ENCODE results near the gene UBLCP1.
A peak's percentile ranks its signal among the peaks of the same experiment; 100 is the strongest.
"Not testable (repeated sequence)": the region's sequence is repeated elsewhere in the genome, so short reads cannot be mapped to it uniquely, and the experiment has no call there.

Gene UBLCP1, protein sequence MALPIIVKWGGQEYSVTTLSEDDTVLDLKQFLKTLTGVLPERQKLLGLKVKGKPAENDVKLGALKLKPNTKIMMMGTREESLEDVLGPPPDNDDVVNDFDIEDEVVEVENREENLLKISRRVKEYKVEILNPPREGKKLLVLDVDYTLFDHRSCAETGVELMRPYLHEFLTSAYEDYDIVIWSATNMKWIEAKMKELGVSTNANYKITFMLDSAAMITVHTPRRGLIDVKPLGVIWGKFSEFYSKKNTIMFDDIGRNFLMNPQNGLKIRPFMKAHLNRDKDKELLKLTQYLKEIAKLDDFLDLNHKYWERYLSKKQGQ

DNA sequence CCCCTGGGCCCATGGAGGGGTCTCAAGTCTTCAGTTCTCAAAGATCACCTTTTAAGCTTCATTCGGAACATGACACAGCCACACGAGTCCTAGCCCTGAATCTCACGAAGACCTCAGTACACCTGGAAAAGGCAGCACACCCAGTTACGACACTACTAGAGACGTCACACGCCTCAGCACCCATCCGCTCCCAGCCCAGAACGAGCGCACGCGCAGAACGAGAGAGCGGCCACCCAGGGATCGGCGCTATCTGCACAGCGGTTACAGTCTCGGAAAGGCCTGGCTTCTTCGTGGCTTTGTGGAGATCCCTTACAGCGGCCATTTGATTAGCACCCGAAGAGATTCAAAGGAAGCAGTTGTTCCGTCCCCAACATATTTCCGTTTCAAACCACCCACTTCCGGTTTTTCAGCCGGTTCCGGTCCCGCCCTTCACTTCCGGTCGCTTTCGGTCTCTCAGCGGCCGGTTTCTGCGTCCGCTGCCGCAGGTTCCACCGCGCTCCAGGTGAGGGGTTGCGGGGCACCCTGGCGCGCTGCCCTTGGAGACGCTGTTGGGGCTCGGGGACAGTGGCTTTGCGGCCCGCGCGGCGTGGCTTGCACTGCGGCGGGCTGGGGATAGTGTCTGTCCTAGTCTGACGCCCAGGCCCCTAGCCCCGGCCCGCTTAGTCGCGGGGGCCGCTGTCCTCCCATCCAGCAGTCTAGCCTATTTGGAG, at the start of gene UBLCP1:
Gene UBLCP1 (plus strand): TSS at position 432 of the 710 bp plus-strand sequence. CDS start 5,626 bp downstream, outside the sequence.
- peak; percentile 61 for DNase-seq (ENCODE audit: low read depth)

DNA sequence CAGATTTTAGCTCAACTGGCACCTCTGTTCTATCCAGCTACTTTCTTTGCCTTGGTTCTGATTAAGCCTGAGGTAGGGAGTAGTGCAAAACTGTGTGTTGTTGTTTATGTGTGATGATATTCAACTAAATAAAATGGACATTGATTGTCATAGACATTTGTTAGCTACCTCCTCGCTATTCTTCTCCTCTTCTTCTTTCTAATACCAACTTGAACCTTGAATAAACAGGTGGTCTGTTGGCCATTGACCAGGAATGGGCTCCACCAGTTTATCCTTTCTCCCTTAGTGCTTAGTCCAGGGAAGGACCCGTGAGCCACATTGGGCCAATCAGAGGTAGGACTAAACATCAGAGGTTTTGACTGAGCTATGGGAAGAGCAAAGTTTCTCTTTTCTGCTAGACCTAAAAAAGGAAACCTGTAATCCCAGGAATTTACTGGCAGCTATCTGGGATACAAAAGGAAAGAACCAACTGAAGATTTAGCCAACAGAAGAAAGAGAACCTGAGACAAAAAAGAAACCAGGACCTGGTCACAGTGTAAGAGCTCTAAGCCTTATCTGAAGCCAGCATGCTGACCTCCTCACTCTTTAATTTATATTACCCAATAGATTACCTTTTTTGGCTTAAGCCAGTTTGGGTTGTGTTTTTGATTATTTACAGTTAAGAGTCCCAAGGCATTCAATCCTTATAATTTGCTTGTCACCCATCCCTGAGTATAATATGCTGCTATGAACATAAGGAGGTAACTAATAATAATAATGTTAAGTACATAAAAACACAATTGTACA, 48.4 kb upstream of the UBLCP1 start:
- no peak for DNase-seq (ENCODE audit: low read depth)

DNA sequence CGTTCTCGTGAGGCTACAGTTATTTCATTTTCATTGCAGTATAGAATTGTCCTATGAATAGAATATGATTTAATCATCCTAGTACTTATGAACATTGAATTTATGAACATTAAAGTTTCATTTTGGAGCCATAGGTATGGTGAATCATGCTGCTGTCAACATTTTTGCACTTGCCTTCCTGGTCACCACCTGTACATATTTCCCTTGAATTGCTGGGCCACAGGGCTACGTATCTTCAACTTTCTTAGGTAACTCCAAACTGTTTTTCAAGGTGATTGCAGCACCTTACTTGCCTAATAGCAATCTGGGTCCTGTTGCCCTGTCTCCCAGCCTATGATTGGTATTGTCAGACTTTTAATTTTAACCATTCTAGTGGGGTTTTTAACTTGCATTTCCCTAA, 47.2 kb upstream of the UBLCP1 start:
- DNase-seq (ENCODE audit: low read depth), result no peak

DNA sequence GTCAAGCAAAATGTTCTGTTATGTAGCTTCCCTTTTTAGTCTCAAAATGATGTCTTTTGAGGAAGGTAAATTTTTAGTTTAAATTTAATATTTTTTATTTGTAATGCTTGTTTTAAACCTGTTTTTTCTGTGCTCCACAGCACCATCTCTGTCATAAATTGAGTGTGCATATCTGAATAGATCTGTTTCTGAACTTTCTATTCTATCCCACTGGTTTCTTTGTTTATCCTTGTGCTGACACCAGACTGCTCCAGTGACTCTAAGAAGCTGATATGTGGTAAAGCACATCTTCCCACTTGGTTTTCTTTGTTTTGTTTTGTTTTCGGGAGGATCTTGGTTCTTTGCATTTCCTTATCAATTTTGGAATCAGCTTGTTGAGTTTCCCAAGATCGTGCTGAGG, 46.6 kb upstream of the UBLCP1 start:
- DNase-seq (ENCODE audit: low read depth), result no peak

DNA sequence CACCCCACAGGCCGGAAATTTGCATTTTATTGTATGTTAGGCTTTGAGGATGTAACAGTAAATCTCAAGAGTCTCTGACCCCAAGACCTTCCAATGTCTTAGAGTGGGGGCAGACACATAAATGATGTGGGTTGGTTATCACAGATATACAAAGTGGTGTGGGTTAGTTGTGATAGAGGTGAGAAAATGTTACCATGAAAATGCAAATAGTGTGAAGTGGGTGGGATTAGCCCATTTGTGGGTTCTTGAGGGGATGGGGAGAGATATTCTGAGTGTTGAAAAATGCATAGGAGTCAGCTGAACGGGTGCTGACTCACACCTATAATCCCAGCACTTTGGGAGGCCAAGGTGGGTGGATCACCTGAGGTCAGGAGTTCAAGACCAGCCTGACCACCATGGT, 45.9 kb upstream of the UBLCP1 start:
- DNase-seq (ENCODE audit: low read depth), result no peak

DNA sequence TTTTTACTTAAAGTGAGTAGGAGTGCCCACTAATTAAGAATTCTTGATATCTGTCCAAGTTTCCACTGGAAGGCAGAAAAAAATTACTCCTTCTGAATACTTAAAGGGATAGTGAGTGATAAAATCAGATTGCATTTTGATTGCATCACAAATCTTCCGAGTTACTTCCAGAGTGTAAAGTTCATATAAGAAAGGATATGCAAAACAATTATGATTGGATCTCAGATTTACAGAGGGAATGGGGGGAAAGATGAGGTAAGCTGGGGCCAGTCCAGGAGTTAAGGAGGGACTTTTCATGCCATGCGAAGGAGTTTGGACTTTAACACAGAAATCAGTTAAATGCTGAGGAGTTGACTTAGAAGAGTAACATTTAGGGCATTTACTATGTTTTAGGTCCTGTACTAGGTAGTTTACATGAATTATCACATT, 44.5 kb upstream of the UBLCP1 start:
- no peak for DNase-seq (ENCODE audit: low read depth)

DNA sequence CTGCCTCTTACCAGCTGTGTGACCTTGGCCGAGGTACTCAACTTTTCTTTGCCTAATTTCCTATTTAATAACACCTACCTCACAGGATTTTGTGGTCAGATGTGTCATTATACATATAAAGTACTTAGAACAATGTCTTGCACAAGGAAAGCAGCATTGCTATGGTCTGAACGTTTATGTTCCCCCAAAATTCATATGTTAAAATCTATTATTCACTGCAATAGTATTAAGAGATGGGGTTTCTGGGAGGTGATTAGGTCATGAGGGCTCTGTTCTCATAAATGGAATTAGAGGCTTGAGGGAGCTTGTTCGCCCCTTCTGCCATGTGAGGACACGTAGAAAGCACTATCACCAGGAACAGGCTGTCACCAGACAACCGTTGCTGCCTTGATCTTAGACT, 42.9 kb upstream of the UBLCP1 start:
- no peak for DNase-seq (ENCODE audit: low read depth)

DNA sequence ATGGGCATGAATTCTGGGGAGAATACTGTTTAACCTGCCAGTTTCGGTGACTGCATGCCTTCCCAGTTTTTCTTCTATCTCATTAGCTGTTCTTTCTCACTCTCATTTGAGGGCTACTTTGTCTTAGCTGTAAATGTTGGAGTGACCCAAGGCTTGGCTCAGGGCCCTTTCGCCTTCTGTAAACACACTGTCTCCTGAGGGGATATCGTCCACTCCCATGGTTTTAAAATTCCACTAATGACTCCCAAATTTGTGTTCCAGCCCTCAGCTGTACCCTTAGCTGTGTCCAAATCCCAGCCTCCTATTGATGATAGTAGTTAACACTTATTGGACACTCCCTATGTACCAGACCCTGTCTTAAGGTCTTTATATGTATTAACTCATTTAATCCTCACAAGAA, 39.6 kb upstream of the UBLCP1 start:
- no peak for DNase-seq (ENCODE audit: low read depth)

DNA sequence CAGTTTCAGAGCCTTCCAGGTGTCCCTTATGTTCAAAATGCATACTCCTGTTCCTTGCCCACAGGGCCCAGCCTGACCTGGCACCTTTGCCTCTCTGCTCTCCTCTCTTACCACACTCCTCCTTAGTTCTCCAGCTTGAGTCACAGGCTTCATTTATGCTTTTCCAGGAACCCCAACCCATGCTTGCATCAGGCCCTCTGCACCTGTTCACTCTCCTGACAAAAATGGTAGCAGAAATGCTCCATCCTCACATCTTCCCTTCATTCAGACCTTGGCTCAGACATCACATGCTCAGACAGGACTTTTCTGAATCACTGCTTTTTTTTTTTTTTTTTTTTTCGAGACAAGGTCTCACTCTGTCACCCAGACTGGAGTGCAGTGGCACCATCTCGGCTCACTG, 38.6 kb upstream of the UBLCP1 start:
- DNase-seq (ENCODE audit: low read depth), result no peak

DNA sequence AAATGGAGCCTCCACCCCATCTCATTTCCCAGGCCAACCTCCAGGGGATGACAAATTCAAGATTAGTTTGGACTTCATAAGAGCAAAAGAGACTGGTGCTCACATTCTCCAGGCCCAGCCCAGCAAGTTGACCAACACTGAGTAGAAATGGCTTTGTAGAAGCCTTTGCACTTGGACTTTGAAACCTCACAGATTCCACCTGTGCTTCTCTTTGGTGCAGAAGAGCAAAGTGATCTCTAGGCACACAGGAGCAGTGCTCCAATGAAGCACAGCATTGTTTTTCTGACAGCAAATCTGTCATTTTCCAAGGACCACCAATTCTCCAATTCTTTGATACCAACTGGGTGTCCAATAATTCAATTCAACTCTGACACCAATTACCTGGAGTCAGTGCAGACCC, 36.6 kb upstream of the UBLCP1 start:
- DNase-seq (ENCODE audit: low read depth), result no peak

DNA sequence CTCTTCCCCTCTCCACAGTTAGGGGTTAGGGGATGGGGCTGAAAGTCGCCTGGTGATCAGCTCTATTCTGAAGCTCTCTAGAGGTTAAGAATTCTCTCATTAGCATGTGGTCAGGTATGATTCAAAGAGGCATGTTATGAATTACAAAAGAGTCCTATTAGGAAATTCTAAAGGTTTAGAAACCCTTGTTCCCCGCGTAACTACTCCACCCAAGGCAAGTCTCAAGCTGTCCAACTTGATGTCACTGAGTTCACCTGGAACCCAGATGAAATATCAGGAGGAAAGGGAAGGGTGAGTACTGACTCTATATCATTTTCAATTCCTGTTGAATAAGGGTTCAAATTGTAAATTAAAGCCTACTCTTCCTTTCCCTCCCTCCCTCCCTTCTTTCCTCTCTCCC, 35.6 kb upstream of the UBLCP1 start:
- no peak for DNase-seq (ENCODE audit: low read depth)

DNA sequence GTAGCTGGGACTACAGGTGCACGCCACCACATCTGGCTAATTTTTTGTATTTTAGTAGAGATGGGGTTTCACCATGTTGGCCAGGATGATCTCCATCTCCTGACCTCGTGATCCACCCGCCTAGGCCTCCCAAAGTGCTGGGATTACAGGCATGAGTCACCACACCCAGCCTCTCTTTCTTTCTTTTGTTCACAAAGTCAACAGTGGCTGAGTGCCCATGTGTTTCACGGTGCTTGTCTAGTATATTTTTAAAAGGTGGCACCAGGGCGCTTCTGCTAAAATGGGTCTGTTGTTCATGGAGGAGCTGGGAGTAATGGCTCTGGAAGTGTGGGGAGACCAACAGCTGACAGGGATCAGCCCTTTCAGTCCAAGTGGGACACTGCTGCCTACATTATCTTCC, 35.0 kb upstream of the UBLCP1 start:
- DNase-seq (ENCODE audit: low read depth), result not testable (repeated sequence)

DNA sequence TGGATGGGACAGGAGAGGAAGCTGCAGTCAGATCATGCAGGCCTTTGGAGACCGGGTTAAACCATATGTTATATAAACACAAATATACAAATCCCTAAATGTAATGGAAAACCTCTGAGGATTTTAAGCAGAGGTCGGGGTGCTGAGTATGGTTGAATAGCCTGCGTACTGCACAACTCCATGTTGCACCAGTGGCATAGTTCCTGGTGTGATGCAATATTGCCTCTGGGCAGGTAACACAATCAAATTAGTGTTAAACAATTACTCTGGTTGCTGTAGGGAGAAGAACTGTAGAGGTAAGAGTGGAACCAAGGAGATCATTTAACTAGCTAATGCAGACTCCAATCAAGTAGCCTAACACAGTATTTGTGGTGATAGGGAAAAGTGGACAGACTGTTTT, 32.4 kb upstream of the UBLCP1 start:
- DNase-seq (ENCODE audit: low read depth), result no peak

DNA sequence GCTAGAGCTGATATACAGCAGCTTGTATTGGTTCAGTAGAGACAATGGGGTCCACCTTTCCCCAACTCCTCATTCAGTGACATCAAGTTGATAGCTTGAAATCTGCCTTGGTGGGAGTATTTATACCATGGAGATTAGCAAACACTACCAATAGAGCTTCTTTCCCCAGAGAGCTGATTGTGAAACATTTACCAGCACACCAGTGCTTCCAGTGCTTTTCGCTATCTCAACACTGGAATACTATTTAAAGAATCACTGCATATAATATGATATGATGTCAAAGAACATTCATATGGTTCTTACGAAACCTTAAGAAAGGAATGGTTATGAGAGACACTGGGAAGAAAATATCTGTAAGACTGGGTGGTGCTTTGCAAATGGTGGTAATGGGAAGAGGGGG, 31.9 kb upstream of the UBLCP1 start:
- no peak for DNase-seq (ENCODE audit: low read depth)

DNA sequence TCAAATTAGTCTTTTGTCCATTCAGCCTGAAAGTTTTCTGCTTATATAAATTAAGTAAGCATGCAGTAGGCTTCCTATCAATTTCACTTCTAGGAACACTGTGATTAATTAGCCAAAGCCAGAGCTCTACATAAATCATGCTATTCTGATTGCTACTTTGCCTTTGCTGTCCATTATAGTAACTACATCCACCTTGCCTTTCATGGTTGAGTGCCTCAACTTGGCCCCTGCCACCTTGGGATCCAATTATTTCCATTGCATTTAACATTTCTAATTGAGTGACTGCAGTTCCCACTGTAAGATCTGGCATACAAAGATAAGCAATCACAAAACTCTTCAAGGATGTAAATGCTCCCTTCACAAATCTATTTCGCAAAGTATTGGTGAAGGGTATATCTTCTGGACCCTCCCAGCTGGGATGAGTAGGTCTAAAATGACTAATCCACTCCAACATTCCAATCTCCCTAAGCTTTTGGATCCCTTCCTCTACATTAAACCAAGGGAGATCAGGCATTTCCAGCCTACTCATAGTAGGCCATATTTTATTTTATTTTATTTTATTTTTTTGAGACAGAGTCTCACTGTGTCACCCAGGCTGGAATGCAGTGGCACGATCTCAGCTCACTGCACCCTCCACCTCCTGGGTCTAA, 27.1 kb upstream of the UBLCP1 start:
- not testable (repeated sequence) for DNase-seq (ENCODE audit: low read depth)

DNA sequence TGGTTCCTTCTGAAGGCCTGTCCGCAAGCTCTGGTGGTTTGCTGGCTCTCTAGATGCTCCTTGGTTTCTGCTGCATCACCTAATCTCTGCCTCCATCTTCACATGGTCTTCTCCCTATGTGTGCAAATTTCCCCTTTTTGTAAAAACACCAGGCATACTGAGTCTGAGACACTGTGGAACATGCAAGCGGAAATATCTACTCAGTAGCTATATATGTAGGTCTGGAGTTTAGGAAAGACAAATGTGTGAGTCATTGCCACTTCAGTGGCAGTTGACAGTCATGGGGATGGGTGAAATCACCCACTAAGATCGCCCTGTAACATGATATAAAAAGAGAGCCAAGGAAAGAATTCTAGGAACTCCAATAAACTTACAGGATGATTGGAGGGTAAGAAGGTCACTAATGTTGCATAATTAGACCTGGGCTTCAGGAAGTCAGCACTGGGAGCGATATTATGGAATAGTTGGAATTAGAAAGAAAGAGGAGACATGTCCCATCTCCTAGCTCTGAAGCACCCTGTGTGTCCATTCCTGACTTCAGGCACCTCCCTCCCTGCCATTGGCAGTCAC, 22.7 kb upstream of the UBLCP1 start:
- DNase-seq (ENCODE audit: low read depth), result no peak

DNA sequence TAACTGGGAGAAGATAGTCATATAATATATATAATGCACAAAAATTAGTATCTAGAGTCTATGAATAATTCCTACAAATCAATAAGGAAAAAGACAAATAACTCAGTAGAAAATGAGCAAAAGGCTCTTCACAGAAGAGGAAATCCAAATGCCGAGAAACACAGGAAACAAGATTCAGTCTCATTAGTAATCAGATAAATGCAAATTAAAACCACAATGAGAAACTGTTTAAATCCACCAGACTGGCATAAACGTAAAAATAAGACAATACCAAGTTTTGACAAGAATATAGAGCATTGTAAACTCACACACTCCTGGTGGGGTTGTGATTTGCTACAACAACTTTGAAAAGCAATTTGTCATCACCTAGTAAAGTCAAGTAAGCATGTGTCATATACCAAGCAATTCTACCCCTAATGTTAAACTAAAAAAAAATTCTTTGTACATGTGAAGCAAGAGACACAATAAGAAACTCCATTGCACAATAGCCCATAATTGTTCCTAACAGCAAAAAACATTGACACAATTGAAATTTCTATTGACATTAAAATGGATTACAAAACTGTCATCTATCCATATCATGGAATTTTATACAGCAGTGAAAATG, 21.0 kb upstream of the UBLCP1 start:
- DNase-seq (ENCODE audit: low read depth), result no peak

DNA sequence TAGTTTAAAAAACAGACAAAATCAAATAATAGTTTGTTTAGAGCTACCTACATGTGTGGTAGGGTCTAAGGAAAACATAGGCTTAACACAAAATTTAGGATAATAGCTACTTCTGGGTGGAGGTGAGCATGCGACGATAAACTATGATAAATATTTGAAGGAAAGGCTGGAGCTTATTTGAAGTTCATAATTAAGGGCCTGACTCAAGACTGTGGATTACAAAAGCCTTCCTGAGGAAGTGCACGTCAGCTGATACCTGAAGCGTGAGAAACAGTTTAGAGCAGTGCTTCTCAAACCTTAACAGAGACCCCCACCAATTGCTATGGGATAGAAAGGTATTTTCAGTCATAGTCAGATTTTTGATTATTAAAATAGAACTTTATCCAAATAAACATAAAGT, 20.4 kb upstream of the UBLCP1 start:
- DNase-seq (ENCODE audit: low read depth), result no peak

DNA sequence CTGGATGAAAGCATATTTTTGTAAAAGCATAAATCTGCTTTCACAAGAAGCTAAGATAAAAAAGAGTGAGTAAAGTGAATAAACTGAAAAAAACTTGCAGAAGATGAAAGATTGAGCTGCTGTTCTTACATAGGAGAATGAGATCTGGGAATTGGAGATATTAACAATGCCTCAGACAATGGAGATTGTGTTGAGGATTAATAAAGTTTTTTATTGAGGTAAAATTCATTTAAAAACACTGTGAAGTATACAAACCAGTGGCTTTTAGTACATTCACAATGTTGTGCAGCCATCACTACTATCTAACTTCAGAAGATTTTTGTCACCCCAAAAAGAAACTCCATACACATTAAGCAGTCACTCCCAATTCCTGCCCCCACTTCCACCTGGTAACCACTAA, 19.7 kb upstream of the UBLCP1 start:
- no peak for DNase-seq (ENCODE audit: low read depth)

DNA sequence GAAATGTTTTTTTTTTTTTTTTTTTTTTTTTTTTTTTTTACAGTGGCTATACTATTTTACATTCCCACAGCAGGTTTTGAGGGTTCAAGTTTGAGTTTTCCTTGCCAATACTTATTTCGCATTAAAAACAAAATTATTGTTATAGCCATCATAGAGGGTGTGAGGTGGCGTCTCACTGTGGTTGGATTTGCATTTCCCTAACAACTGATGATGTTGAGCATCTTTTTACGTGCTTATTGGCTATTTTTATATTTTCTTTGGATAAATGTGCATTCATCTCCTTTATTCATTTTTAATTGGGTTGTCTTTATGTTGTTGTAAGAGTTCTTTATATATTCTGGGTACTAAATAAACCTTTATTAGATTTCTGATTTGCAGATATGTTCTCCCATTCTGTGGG, 18.9 kb upstream of the UBLCP1 start:
- no peak for DNase-seq (ENCODE audit: low read depth)

DNA sequence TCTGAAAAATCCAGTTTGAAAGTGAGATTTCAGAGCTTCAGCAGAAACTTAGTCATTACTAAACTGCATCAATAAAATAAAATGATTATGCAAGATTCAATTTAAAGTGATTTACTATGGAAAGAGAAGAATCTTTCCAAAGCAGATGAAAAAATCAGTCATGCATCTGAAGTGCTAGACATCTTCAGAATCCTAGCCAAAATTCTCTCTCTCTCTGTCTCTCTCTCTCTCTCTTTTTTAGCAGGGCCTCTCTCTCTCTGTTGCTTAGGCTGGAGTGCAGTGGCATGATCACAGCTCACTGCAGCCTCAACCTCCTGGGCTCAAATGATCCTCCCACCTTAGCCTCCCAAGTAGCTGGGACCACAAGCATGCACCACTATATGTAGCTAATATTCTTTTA, 18.2 kb upstream of the UBLCP1 start:
- DNase-seq (ENCODE audit: low read depth), result no peak

DNA sequence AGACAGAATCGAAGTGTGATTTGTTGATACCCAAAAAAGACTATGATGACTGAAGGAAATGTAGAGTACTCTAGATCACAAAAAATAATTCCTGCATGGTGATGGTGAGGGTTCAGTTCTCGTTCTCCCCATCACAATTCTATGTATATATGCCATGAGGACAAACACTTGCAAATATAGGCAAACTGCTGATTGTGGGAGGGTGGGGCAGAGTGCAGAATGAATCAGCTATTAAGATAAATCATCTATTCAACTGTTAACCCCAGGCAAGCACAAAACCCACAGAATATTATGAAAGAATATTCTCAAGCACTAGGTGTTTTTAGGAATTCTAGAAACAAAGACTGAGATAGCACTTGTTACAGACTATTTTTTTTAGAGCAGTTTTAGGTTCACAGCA, 13.9 kb upstream of the UBLCP1 start:
- DNase-seq (ENCODE audit: low read depth), result no peak
